Stimulated activated CD4-positive, alpha-beta T cell treated with anti-CD3 and anti-CD28 coated beads, Interleukin-12 subunit alpha, Interleukin-12 subunit beta, amount 100 ng/mL, for 24 hours (primary cell): ENCODE data around the gene NUDT13.

Experiments
- DNase-seq, 2 experiments: peaks; one replicate each; pipeline ENCODE4 v3.0.0-alpha.2; 2020; ENCODE audit warnings: low read depth in 2 of 2

Gene NUDT13

DNA sequence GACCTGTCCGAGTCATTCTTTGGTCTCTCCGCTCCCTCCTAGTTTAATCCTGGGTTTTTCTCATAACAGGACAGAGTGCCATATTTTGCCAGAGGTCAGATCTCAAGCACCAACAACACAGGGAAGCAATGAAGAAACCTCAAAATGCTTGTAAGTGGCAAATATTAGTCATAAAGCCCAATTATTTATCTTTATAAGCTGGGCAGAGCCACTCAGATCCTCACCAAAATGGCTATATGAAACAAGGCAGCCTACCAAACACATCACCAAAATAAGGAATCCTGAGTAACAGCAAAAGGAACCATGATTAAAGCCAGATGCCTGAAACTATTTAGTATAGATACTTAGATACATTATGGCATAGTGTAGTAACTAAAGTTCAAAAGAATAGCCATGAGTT, 52.8 kb downstream of the NUDT13 start:
- no peak for DNase-seq

DNA sequence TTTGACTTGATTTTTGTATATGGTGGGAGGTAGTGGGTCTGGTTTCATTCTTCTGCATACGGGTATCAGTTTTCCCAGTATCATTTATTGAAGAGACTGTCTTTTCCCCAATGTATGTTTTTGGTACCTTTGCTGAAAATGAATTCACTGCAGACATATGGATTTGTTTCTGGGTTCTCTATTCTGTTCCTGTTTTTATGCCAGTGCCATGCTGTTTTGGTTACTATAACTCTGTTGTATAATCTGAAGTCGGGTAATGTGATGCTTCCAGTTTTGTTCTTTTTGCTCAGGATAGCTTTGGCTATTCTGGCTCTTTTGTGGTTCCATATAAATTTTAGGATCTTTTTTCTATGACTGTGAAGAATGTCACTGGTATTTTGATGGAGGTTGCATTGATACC, 56.7 kb downstream of the NUDT13 start:
- no peak for DNase-seq

DNA sequence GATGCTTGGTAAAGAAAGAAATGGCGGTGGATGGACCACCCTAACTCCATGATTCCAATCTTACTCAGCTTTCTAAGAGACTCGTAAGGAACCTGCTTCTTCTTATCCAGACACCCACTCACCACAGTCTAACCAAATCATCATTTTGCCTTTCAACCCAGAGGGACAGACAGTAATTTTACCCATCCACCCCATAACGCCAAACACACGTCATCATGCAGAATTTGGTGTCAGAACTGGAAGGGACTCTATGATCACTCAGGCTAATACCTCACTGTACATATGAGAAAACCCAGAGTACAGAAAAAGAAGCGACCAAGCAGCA, 57.2 kb downstream of the NUDT13 start:
- DNase-seq, result no peak

DNA sequence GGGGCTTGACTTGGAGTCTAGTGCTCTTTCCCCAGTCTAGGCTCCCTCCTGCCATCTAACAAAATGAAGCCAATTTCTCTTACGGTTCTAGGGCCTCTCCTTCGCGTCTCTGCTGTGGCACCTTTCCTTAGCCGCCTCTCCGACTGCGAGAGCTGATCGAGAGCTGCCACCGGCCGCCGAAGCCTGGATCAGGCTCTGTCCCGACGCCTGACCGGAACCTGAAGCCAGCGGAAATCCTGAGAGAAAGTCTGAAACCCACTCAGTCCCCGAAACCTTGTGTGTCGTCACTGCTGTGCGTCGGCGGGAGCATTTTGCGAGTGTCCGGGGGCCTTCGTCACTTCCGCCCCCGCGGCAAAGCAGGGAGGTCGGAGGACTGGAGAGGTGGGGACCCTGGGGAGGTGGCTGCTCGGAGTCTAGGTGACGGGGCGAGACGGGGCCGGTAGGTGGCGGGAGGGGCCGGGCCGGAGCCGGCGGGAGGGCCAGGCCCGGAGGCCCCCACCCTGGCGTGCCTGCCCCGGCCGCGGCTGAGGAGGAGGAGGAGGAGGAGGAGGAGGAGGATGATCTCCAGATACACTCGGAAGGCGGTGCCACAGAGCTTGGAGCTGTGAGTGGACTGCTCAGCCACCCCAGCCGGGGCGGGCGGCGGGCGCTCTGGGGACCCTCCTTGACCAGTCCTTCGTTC, 57.7 kb downstream of the NUDT13 start, which contains the start of the genes ECD and FAM149B1:
TSS of gene ECD (minus strand) at position 226 of the 682 bp plus-strand sequence. CDS start 4,071 bp downstream, outside the sequence.
TSS of gene FAM149B1 (plus strand) at position 337 of the 682 bp plus-strand sequence. CDS start at position 558, 221 bp downstream.
- peak; percentile 89 to 91 for DNase-seq

- no peak for DNase-seq
Observed at GRCh38 chr10:73168465-73168803, 58.2 kb downstream of the NUDT13 start.

GRCh38 chr10:73169320-73169719, 59.1 kb downstream of the NUDT13 start:
- no peak for DNase-seq

DNA sequence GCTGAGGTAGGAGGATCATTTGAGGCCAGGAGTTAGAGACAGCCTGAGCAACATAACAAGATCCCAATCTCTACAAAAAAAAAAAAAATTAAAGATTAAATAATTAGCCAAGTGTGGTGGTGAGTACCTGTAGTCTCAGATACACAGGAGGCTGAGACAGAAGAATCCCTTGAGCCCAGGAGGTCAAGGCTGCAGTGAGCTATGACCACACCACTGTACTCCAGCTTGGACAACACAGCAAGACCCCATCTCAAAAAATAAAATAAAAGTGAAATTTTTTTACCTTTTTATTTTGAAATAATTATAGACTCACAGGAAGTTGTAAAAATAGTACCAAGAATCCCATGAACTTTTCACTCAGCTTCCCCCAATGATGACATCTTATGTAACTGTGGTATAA, 62.6 kb downstream of the NUDT13 start:
- DNase-seq, result no peak

- DNase-seq, result no peak
Observed at GRCh38 chr10:73174148-73174925, 64.1 kb downstream of the NUDT13 start.
